ENCODE data around the gene ZSCAN12.

Gene ZSCAN12

DNA sequence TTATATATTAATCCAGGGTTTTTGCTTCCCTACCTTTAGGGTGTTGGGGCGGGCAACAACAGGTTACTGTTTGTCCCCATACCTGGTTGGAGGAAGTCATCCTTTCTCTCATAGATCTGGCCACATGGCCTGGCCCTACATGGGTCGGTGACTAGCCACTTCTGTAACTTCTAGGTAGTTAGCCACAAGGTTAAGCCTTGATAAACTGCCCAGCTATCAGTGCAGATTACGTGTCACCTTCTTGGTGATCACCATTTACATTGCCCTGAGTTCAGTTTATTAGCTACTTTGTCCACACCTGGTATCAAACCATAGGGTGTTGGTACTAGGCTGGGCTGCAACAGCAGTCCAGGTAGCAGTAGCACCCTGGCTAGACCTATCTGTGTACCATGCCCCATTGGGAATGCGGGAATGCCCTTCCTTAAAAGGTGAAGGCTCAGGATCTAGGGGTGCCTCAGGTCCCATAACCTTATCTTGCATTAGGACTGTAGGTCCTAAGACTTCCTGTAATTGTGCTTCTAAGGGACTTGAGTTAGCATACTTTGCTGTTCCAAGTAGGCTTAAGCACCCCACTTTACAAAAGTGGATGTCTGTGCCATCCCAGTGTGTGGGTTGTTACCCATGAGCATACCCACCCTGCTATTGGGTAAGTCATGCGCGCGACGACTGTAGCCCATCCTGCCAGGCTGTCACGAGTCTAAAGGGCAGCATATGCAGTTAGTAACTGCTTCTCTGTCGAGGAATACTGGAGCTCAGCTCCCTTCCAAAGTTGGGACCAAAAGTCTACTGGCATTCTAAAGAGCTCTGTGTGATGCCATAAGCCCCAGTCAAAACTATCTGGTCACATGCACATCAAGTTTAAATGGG is 44.6 kb downstream of the ZSCAN12 start:
- no peaks in the 10 kb centered on the region for H3K27me3 ChIP-seq (ENCODE audit: insufficient read depth, low read length, poor library complexity, severe bottlenecking)
- peaks cover 9% of the 10 kb centered on the region for H4K20me1 ChIP-seq (ENCODE audit: insufficient read depth, low read length, poor library complexity, severe bottlenecking)
- H3K9me2 ChIP-seq (replicated peaks; ENCODE audit: low read depth, low read length), result no peaks in the 10 kb centered on the region
- no peak for TF ChIP-seq EZH2phosphoT487 (IDR thresholded peaks at IDR 0.05; ENCODE audit: borderline replicate concordance)
- TF ChIP-seq CTCF (conservative IDR thresholded peaks at IDR 0.05; ENCODE audit: low read length), result no peak
- peaks cover 20% of the 10 kb centered on the region for H3K4me1 ChIP-seq (ENCODE audit: insufficient read depth, low read length, poor library complexity, severe bottlenecking)
- no peaks in the 10 kb centered on the region for H3F3A ChIP-seq (ENCODE audit: low read depth)
- no peak overlapping the region for H2AFZ ChIP-seq (ENCODE audit: low read length)
- no peaks in the 10 kb centered on the region for H3K36me3 ChIP-seq (ENCODE audit: insufficient read depth, low read length)
- peak overlapping the region; percentile 78 for H3K4me3 ChIP-seq (ENCODE audit: low read length, poor library complexity, severe bottlenecking)
- H3K9me3 ChIP-seq (ENCODE audit: insufficient read depth, low read depth, low read length), result no peaks in the 10 kb centered on the region
- H3K4me2 ChIP-seq (ENCODE audit: low read depth, low read length, poor library complexity, severe bottlenecking), result peak overlapping the region; percentile 76
- peak overlapping the region; percentile 75 for H3K9ac ChIP-seq (ENCODE audit: low read depth, low read length, poor library complexity, severe bottlenecking)
- peaks cover 42% of the 10 kb centered on the region for H3K79me2 ChIP-seq (ENCODE audit: insufficient read depth, low read length)

DNA sequence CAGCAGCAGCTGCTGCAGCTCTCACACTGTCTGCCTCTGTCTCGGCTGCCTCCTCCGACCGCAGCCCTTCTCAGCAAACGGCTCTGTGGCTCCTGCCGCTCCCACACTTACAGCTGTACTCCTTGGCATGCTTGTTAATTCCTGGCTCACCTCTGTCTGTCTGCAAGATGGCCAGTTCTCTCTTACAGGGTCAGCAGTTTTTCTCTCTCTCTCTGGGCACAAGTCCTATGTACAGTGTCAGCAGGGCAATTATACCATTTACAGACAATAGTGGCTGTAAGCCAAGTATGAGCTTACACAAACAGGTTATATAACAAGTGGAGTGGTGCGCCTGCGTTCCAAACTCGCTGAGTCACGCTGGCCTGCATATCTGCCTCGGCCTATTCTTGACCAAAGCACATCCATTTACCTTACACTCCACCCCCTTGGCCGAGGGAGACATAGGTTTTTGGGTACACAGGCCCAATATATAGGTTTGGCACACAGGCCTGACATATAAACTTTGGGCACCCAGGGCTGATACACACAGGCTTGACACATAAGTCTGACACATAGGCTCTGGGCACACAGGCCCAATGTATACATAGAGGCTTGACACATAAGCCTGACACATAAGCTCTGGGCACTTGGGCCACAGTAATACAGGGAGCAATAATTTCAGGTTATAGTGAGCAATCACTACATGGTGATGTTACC is 45.4 kb downstream of the ZSCAN12 start:
- peaks cover 9% of the 10 kb centered on the region for H4K20me1 ChIP-seq (ENCODE audit: insufficient read depth, low read length, poor library complexity, severe bottlenecking)
- H3F3A ChIP-seq (ENCODE audit: low read depth), result no peaks in the 10 kb centered on the region
- H3K4me2 ChIP-seq (ENCODE audit: low read depth, low read length, poor library complexity, severe bottlenecking), result no peak overlapping the region
- H2AFZ ChIP-seq (ENCODE audit: low read length), result no peak overlapping the region
- peaks cover 44% of the 10 kb centered on the region for H3K79me2 ChIP-seq (ENCODE audit: insufficient read depth, low read length)
- no peaks in the 10 kb centered on the region for H3K36me3 ChIP-seq (ENCODE audit: insufficient read depth, low read length)
- H3K9ac ChIP-seq (ENCODE audit: low read depth, low read length, poor library complexity, severe bottlenecking), result no peak overlapping the region
- peaks cover 25% of the 10 kb centered on the region for H3K4me1 ChIP-seq (ENCODE audit: insufficient read depth, low read length, poor library complexity, severe bottlenecking)
- H3K9me3 ChIP-seq (ENCODE audit: insufficient read depth, low read depth, low read length), result no peaks in the 10 kb centered on the region
- TF ChIP-seq EZH2phosphoT487 (IDR thresholded peaks at IDR 0.05; ENCODE audit: borderline replicate concordance) (no peak), CTCF (conservative IDR thresholded peaks at IDR 0.05; ENCODE audit: low read length) (no peak)
- no peaks in the 10 kb centered on the region for H3K9me2 ChIP-seq (replicated peaks; ENCODE audit: low read depth, low read length)
- no peaks in the 10 kb centered on the region for H3K27me3 ChIP-seq (ENCODE audit: insufficient read depth, low read length, poor library complexity, severe bottlenecking)
- no peak overlapping the region for H3K4me3 ChIP-seq (ENCODE audit: low read length, poor library complexity, severe bottlenecking)

- H3K4me1 ChIP-seq (ENCODE audit: insufficient read depth, low read length, poor library complexity, severe bottlenecking), result peaks cover 25% of the 10 kb centered on the region
- H3K79me2 ChIP-seq (ENCODE audit: insufficient read depth, low read length), result peaks cover 44% of the 10 kb centered on the region
Observed at GRCh38 chr6:28353356-28353755, 46.2 kb downstream of the ZSCAN12 start.

More at GRCh38 chr6:28353356-28353755, 46.2 kb downstream of the ZSCAN12 start:
- Histone ChIP-seq H3K27me3 (ENCODE audit: insufficient read depth, low read length, poor library complexity, severe bottlenecking) (no peaks in the 10 kb centered on the region), H4K20me1 (ENCODE audit: insufficient read depth, low read length, poor library complexity, severe bottlenecking) (peaks cover 9% of the 10 kb centered on the region), H3K9ac (ENCODE audit: low read depth, low read length, poor library complexity, severe bottlenecking) (no peak overlapping the region), H3K9me3 (ENCODE audit: insufficient read depth, low read depth, low read length) (no peaks in the 10 kb centered on the region), H3K4me3 (ENCODE audit: low read length, poor library complexity, severe bottlenecking) (no peak overlapping the region), H3K36me3 (ENCODE audit: insufficient read depth, low read length) (no peaks in the 10 kb centered on the region), H3K9me2 (replicated peaks; ENCODE audit: low read depth, low read length) (no peaks in the 10 kb centered on the region), H3F3A (ENCODE audit: low read depth) (no peaks in the 10 kb centered on the region), H3K4me2 (ENCODE audit: low read depth, low read length, poor library complexity, severe bottlenecking) (no peak overlapping the region), H2AFZ (ENCODE audit: low read length) (no peak overlapping the region)
- no peak for TF ChIP-seq EZH2phosphoT487 (IDR thresholded peaks at IDR 0.05; ENCODE audit: borderline replicate concordance)
- TF ChIP-seq CTCF (conservative IDR thresholded peaks at IDR 0.05; ENCODE audit: low read length), result no peak
